GM18858 (cell line): ENCODE results near the gene VAV1.

Experiments
- ATAC-seq: cut with Tn5 transposase; IDR thresholded peaks from one replicate; pipeline ENCODE4 v1.9.1; 2021; ENCODE audit not compliant: unreplicated experiment

VAV1 gene

GRCh38 chr19:6890401-6890913 is 117.9 kb downstream of the VAV1 start:
- no peak for ATAC-seq

DNA sequence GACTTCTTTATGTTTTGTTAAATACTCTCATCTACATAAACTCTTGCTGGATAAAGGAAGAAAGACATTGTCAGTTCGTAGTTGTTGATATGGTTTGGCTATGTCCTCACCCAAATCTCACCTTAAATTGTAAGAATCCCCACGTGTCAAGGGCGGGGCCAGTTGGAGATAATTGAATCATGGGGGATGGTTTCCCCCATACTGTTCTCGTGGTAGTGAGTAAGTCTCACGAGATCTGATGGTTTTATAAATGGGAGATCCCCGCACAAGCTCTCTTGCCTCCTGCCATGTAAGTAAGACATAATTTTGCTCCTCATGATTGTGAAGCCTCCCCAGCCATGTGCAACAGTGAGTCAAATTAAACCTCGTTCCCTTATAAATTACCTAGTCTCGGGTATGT is 118.4 kb downstream of the VAV1 start:
- no peak for ATAC-seq

DNA sequence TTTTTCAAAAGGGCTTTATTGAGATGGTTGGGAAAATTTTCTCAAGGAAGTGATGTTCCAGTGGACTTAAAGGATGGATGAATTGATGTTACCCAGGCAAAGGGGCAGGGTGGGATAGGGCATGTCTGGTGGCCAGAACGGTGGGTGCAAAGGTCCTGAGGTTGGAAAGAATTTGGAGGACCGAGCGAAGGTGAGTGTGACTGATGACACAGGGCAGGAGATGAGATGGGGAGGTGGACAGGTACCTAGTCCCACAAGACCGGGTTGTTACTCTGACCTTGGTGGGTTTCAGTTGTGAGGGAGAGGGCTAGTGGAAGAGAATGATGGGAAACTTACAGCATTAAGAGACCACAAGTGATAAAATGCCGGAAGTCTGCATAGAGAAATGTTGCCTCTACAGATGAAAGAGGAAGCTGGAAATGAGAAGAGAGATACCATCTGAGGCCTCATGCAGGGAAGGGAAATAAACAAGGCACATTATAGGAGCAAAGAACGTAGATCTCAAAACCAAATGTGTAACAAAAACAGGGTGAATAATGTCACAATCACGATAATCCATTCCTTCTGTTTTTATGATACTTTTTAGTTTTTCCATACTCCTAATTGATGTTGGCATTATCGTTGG is 119.4 kb downstream of the VAV1 start:
- no peak for ATAC-seq

GRCh38 chr19:6894313-6894712 is 121.8 kb downstream of the VAV1 start:
- no peak for ATAC-seq

- ATAC-seq = no peak
These were observed 130.9 kb downstream of the VAV1 start for GRCh38 chr19:6903446-6903845.

GRCh38 chr19:6906559-6907060 is 134.1 kb downstream of the VAV1 start:
- ATAC-seq = no peak
